ENCODE data around the gene PASK. TPM values are rescaled to one million over a fixed set of nuclear protein-coding genes. Genes with fewer than 3 reads are reported as not detected.

PASK gene
- total and polyA plus RNA-seq, 9 of the 15 experiments (the other 6 are each of a cell fraction or from before 2014, with no cell fraction given) = 1.5 to 30.3 (median 9.9) TPM

DNA sequence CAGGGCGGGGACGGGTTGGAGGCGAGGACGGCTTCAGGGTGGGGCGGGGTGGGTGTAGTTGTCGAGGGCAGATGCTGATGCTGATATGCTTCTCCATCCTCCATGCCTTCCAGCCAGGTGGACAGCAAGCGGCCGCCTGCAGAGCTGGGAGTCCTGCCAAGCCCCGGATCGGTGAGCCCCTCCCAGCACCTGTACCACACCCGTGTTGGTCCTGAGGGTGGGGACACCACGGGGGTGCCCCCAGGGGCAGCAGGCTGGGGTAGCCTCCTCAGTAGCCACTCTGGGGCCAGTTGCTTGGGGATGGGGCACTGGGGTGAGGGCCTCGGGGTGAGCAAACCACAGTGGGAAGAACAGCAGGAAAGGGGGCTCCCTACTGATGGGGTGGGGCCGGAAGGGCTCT lies 41.8 kb upstream of the PASK start:
- peak in 2 of 4 experiments; percentile 30 to 31 for DNase-seq (ENCODE audit: extremely low read depth in 1 of 4, low spot score in 3 of 4)
- TF ChIP-seq BDP1 (IDR thresholded peaks at IDR 0.05; ENCODE audit: insufficient read depth, insufficient read length) (no peak), SMARCA5 (IDR thresholded peaks at IDR 0.05) (no peak), ZNF561 (CRISPR knock-in tag; conservative IDR thresholded peaks at IDR 0.05) (no peak), SIN3B (IDR thresholded peaks at IDR 0.05; ENCODE audit: low read depth) (no peak), CREM (IDR thresholded peaks at IDR 0.05; ENCODE audit: low read depth) (no peak), CHD1 (IDR thresholded peaks at IDR 0.05; ENCODE audit: low read length) (no peak), NFE2 (IDR thresholded peaks at IDR 0.05; ENCODE audit: low read depth) (no peak), KLF16 (IDR thresholded peaks at IDR 0.05) (no peak), CHAMP1 (IDR thresholded peaks at IDR 0.05) (no peak), ZNF3 (CRISPR knock-in tag; IDR thresholded peaks at IDR 0.05) (no peak), ARHGAP35 (IDR thresholded peaks at IDR 0.05; ENCODE audit: partially characterized antibody) (no peak), TEAD2 (tag; IDR thresholded peaks at IDR 0.05) (no peak), ZNF655 (CRISPR knock-in tag; IDR thresholded peaks at IDR 0.05) (no peak), ZNF830 (CRISPR knock-in tag; IDR thresholded peaks at IDR 0.05) (no peak), BRD9 (IDR thresholded peaks at IDR 0.05; ENCODE audit: low read depth, partially characterized antibody) (no peak), CEBPB (tag; IDR thresholded peaks at IDR 0.05) (no peak)
- TF ChIP-seq, protein P1, sequence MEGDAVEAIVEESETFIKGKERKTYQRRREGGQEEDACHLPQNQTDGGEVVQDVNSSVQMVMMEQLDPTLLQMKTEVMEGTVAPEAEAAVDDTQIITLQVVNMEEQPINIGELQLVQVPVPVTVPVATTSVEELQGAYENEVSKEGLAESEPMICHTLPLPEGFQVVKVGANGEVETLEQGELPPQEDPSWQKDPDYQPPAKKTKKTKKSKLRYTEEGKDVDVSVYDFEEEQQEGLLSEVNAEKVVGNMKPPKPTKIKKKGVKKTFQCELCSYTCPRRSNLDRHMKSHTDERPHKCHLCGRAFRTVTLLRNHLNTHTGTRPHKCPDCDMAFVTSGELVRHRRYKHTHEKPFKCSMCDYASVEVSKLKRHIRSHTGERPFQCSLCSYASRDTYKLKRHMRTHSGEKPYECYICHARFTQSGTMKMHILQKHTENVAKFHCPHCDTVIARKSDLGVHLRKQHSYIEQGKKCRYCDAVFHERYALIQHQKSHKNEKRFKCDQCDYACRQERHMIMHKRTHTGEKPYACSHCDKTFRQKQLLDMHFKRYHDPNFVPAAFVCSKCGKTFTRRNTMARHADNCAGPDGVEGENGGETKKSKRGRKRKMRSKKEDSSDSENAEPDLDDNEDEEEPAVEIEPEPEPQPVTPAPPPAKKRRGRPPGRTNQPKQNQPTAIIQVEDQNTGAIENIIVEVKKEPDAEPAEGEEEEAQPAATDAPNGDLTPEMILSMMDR (IDR thresholded peaks at IDR 0.05 in 2 of 3, conservative IDR thresholded peaks at IDR 0.05 in 1 of 3; ENCODE audit: insufficient read depth in 2 of 3, low read depth in 1 of 3, low read length in 3 of 3) = no peak
- Histone ChIP-seq H3K79me2 (ENCODE audit: control insufficient read depth, insufficient read depth, low read length) (no peaks in the 10 kb centered on the region), H3K27ac (ENCODE audit: extremely low read depth, low read depth, low read length) (no peak overlapping the region), H3K4me1 (replicated peaks in 1 of 2; ENCODE audit: control insufficient read depth in 2 of 2, insufficient read depth in 2 of 2, low read length in 2 of 2) (peaks cover 0 to 33% of the 10 kb centered on the region in 2 experiments; a peak in 2 of 5 replicates), H3K9me1 (ENCODE audit: control insufficient read depth, insufficient read depth, low read length) (no peaks in the 10 kb centered on the region), H3K9me3 (replicated peaks; ENCODE audit: control insufficient read depth, insufficient read depth, low read depth, low read length) (no peaks in the 10 kb centered on the region), H3K27me3 (ENCODE audit: control insufficient read depth in 2 of 2, insufficient read depth in 2 of 2, low read length in 2 of 2) (no peaks in the 10 kb centered on the region; a peak in 2 of 5 replicates), H3K4me3 (no peak overlapping the region), H4K20me1 (replicated peaks; ENCODE audit: control insufficient read depth, insufficient read depth, low read length) (no peaks in the 10 kb centered on the region), H3K4me2 (ENCODE audit: insufficient read depth, low read length) (no peak overlapping the region), H3K36me3 (ENCODE audit: control insufficient read depth, insufficient read depth, low read length) (no peaks in the 10 kb centered on the region), H3K9ac (ENCODE audit: insufficient read depth in 1 of 2, low read depth in 2 of 2, low read length in 2 of 2) (no peak overlapping the region), H2AFZ (ENCODE audit: low read depth, low read length) (no peak overlapping the region)
- WGBS (ENCODE audit: insufficient coverage, low coverage, missing lambda C conversion rate) = 3% methylated on average over 7 of the region's 14 CpGs
- intact Hi-C loops (cut with micrococcal nuclease) (no loop called here), in situ Hi-C loops (cut with MboI) (no loop called here)
- no peak for FAIRE-seq
- BruUV-seq (replicated peaks) = no TSS peak
- CTCF ChIA-PET (ENCODE audit: low intra/inter-chr PET ratio) = no interaction called here
- POLR2A ChIA-PET = interaction anchor here (1.1 kb wide), 1 partner anchor 10 kb away, joined by 4 read pairs; no protein-coding TSS in a partner anchor
- no peak for ATAC-seq
